Measurements from ENCODE around the gene MAN1C1. TPM values are rescaled to one million over a fixed set of nuclear protein-coding genes. Genes with fewer than 3 reads are reported as not detected.
"Not testable (repeated sequence)": the region's sequence is repeated elsewhere in the genome, so short reads cannot be mapped to it uniquely, and the experiment has no call there.

The MAN1C1 gene
- total RNA-seq, 2 experiments from 2014 or later = 16.8 to 17.9 TPM

- ChIA-PET POLR2A (no interaction called here), CTCF (interaction anchor here (0.8 kb wide), 1 partner anchor 79 kb away, joined by 3 read pairs; no protein-coding TSS in a partner anchor)
- Mint-ChIP-seq H3K4me1 (ENCODE audit: low read depth) (peaks cover 24% of the 10 kb centered on the region), H3K27me3 (ENCODE audit: low read depth) (no peaks in the 10 kb centered on the region), H3K9me3 (ENCODE audit: insufficient read depth) (no peaks in the 10 kb centered on the region), H3K27ac (no peak overlapping the region), H3K4me3 (no peak overlapping the region), H3K36me3 (ENCODE audit: low read depth) (peaks cover 3% of the 10 kb centered on the region)
- no peak for ATAC-seq
- no peak for DNase-seq
Observed at GRCh38 chr1:25698252-25698651, 81.7 kb downstream of the MAN1C1 start.

GRCh38 chr1:25699059-25699458 is 82.5 kb downstream of the MAN1C1 start:
- CTCF ChIA-PET; H3K9me3 Mint-ChIP-seq (ENCODE audit: insufficient read depth): not testable (repeated sequence)
- peaks cover 31% of the 10 kb centered on the region for H3K4me1 Mint-ChIP-seq (ENCODE audit: low read depth)

GRCh38 chr1:25699500-25700143 is 83.0 kb downstream of the MAN1C1 start:
- no peak overlapping the region for H3K27ac Mint-ChIP-seq
- DNase-seq (no peak), ATAC-seq (no peak)
- H3K27me3 Mint-ChIP-seq (ENCODE audit: low read depth) = peaks cover 3% of the 10 kb centered on the region
- ChIA-PET POLR2A (no interaction called here), CTCF (no interaction called here)
- peaks cover 7% of the 10 kb centered on the region for H3K36me3 Mint-ChIP-seq (ENCODE audit: low read depth)
- H3K4me1 Mint-ChIP-seq (ENCODE audit: low read depth) = peaks cover 36% of the 10 kb centered on the region
- no peak overlapping the region for H3K4me3 Mint-ChIP-seq
- peaks cover 3% of the 10 kb centered on the region for H3K9me3 Mint-ChIP-seq (ENCODE audit: insufficient read depth)

More at GRCh38 chr1:25699059-25699458, 82.5 kb downstream of the MAN1C1 start:
- POLR2A ChIA-PET; ATAC-seq; H3K27ac Mint-ChIP-seq; H3K27me3 Mint-ChIP-seq (ENCODE audit: low read depth); H3K36me3 Mint-ChIP-seq (ENCODE audit: low read depth); DNase-seq; H3K4me3 Mint-ChIP-seq: not testable (repeated sequence)

GRCh38 chr1:25700144-25700523 is 83.5 kb downstream of the MAN1C1 start:
- no peak overlapping the region for H3K27ac Mint-ChIP-seq
- H3K4me1 Mint-ChIP-seq (ENCODE audit: low read depth) = peaks cover 41% of the 10 kb centered on the region
- DNase-seq (no peak), ATAC-seq (no peak)
- H3K27me3 Mint-ChIP-seq (ENCODE audit: low read depth) = peaks cover 3% of the 10 kb centered on the region
- no peak overlapping the region for H3K4me3 Mint-ChIP-seq
- POLR2A ChIA-PET = no interaction called here
- H3K36me3 Mint-ChIP-seq (ENCODE audit: low read depth) = peaks cover 7% of the 10 kb centered on the region
- CTCF ChIA-PET = no interaction called here
- H3K9me3 Mint-ChIP-seq (ENCODE audit: insufficient read depth) = peaks cover 3% of the 10 kb centered on the region

- no peak for ATAC-seq
Observed at GRCh38 chr1:25700626-25701025, 84.0 kb downstream of the MAN1C1 start.

GRCh38 chr1:25701030-25701785 is 84.6 kb downstream of the MAN1C1 start:
- ChIA-PET CTCF (no interaction called here), POLR2A (no interaction called here)
- H3K27me3 Mint-ChIP-seq (ENCODE audit: low read depth) = peaks cover 3% of the 10 kb centered on the region
- H3K9me3 Mint-ChIP-seq (ENCODE audit: insufficient read depth) = peaks cover 3% of the 10 kb centered on the region
- H3K27ac Mint-ChIP-seq = no peak overlapping the region
- peaks cover 12% of the 10 kb centered on the region for H3K36me3 Mint-ChIP-seq (ENCODE audit: low read depth)
- ATAC-seq (no peak), DNase-seq (no peak)
- H3K4me3 Mint-ChIP-seq = no peak overlapping the region
- peaks cover 39% of the 10 kb centered on the region for H3K4me1 Mint-ChIP-seq (ENCODE audit: low read depth)

More at GRCh38 chr1:25700626-25701025, 84.0 kb downstream of the MAN1C1 start:
- no peak for DNase-seq
- peaks cover 3% of the 10 kb centered on the region for H3K27me3 Mint-ChIP-seq (ENCODE audit: low read depth)
- no peak overlapping the region for H3K27ac Mint-ChIP-seq
- H3K36me3 Mint-ChIP-seq (ENCODE audit: low read depth) = peaks cover 11% of the 10 kb centered on the region
- ChIA-PET CTCF (no interaction called here), POLR2A (no interaction called here)
- H3K4me1 Mint-ChIP-seq (ENCODE audit: low read depth) = peaks cover 45% of the 10 kb centered on the region
- H3K4me3 Mint-ChIP-seq = no peak overlapping the region
- H3K9me3 Mint-ChIP-seq (ENCODE audit: insufficient read depth) = peaks cover 3% of the 10 kb centered on the region

- peaks cover 35% of the 10 kb centered on the region for H3K4me1 Mint-ChIP-seq (ENCODE audit: low read depth)
Observed at GRCh38 chr1:25702101-25702775, 85.6 kb downstream of the MAN1C1 start.

GRCh38 chr1:25703041-25703440 is 86.5 kb downstream of the MAN1C1 start:
- Mint-ChIP-seq H3K4me3 (no peak overlapping the region), H3K27me3 (ENCODE audit: low read depth) (peaks cover 3% of the 10 kb centered on the region), H3K27ac (no peak overlapping the region), H3K36me3 (ENCODE audit: low read depth) (peaks cover 12% of the 10 kb centered on the region), H3K9me3 (ENCODE audit: insufficient read depth) (peaks cover 3% of the 10 kb centered on the region), H3K4me1 (ENCODE audit: low read depth) (peaks cover 35% of the 10 kb centered on the region)
- ChIA-PET POLR2A (no interaction called here), CTCF (interaction anchor here (1.2 to 1.9 kb wide), 2 partner anchors 8 to 84 kb away, joined by 3 to 7 read pairs; no protein-coding TSS in a partner anchor)
- DNase-seq (no peak), ATAC-seq (no peak)

More at GRCh38 chr1:25702101-25702775, 85.6 kb downstream of the MAN1C1 start:
- peaks cover 3% of the 10 kb centered on the region for H3K9me3 Mint-ChIP-seq (ENCODE audit: insufficient read depth)
- H3K27ac Mint-ChIP-seq = no peak overlapping the region
- DNase-seq (no peak), ATAC-seq (no peak)
- ChIA-PET POLR2A (no interaction called here), CTCF (interaction anchor here (0.7 kb wide), 1 partner anchor 35 kb away, joined by 3 read pairs; no protein-coding TSS in a partner anchor)
- no peak overlapping the region for H3K4me3 Mint-ChIP-seq
- peaks cover 3% of the 10 kb centered on the region for H3K27me3 Mint-ChIP-seq (ENCODE audit: low read depth)
- H3K36me3 Mint-ChIP-seq (ENCODE audit: low read depth) = peaks cover 12% of the 10 kb centered on the region

- ChIA-PET POLR2A (no interaction called here), CTCF (interaction anchor here (1.2 to 1.9 kb wide), 2 partner anchors 9 to 85 kb away, joined by 3 to 7 read pairs; no protein-coding TSS in a partner anchor)
- ATAC-seq (no peak), DNase-seq (no peak)
- peaks cover 12% of the 10 kb centered on the region for H3K36me3 Mint-ChIP-seq (ENCODE audit: low read depth)
- peaks cover 3% of the 10 kb centered on the region for H3K9me3 Mint-ChIP-seq (ENCODE audit: insufficient read depth)
- peaks cover 3% of the 10 kb centered on the region for H3K27me3 Mint-ChIP-seq (ENCODE audit: low read depth)
- H3K4me3 Mint-ChIP-seq = no peak overlapping the region
- H3K27ac Mint-ChIP-seq = no peak overlapping the region
- H3K4me1 Mint-ChIP-seq (ENCODE audit: low read depth) = peaks cover 30% of the 10 kb centered on the region
Observed at GRCh38 chr1:25703671-25704266, 87.2 kb downstream of the MAN1C1 start.

GRCh38 chr1:25704267-25704691 is 87.7 kb downstream of the MAN1C1 start:
- peaks cover 3% of the 10 kb centered on the region for H3K27me3 Mint-ChIP-seq (ENCODE audit: low read depth)

GRCh38 chr1:25705699-25706098 is 89.1 kb downstream of the MAN1C1 start:
- H3K27ac Mint-ChIP-seq = no peak overlapping the region
- H3K36me3 Mint-ChIP-seq (ENCODE audit: low read depth) = peaks cover 12% of the 10 kb centered on the region
- DNase-seq (no peak), ATAC-seq (no peak)
- H3K4me3 Mint-ChIP-seq = no peak overlapping the region
- H3K4me1 Mint-ChIP-seq (ENCODE audit: low read depth) = peaks cover 36% of the 10 kb centered on the region
- peaks cover 3% of the 10 kb centered on the region for H3K9me3 Mint-ChIP-seq (ENCODE audit: insufficient read depth)
- CTCF ChIA-PET = no interaction called here
- H3K27me3 Mint-ChIP-seq (ENCODE audit: low read depth) = peaks cover 3% of the 10 kb centered on the region
- POLR2A ChIA-PET = no interaction called here

More at GRCh38 chr1:25704267-25704691, 87.7 kb downstream of the MAN1C1 start:
- ATAC-seq = peak; percentile 87
- Mint-ChIP-seq H3K36me3 (ENCODE audit: low read depth) (peaks cover 12% of the 10 kb centered on the region), H3K27ac (no peak overlapping the region), H3K4me1 (ENCODE audit: low read depth) (peaks cover 30% of the 10 kb centered on the region), H3K4me3 (no peak overlapping the region), H3K9me3 (ENCODE audit: insufficient read depth) (peaks cover 3% of the 10 kb centered on the region)
- DNase-seq = peak; percentile 58
- POLR2A ChIA-PET = no interaction called here
- CTCF ChIA-PET = interaction anchor here (1.2 to 1.9 kb wide), 2 partner anchors 10 to 86 kb away, joined by 3 to 7 read pairs; no protein-coding TSS in a partner anchor
